ENCODE results near the gene DIDO1.
"Not testable (repeated sequence)": the region's sequence is repeated elsewhere in the genome, so short reads cannot be mapped to it uniquely, and the experiment has no call there.

Gene DIDO1

GRCh38 chr20:62962891-62963613, 36.7 kb upstream of the DIDO1 start:
- DNase-seq (ENCODE audit: low read depth in 2 of 2): no peak

- no peak for DNase-seq (ENCODE audit: low read depth in 2 of 2)
These were observed 36.0 kb upstream of the DIDO1 start for GRCh38 chr20:62962221-62962879.

GRCh38 chr20:62961799-62962198, 35.5 kb upstream of the DIDO1 start:
- no peak for DNase-seq (ENCODE audit: low read depth in 2 of 2)

GRCh38 chr20:62961310-62961783, 35.0 kb upstream of the DIDO1 start:
- DNase-seq (ENCODE audit: low read depth in 2 of 2): no peak

- not testable (repeated sequence) for DNase-seq (ENCODE audit: low read depth in 2 of 2)
These were observed 34.4 kb upstream of the DIDO1 start for GRCh38 chr20:62960446-62961309.

GRCh38 chr20:62959998-62960436, 33.7 kb upstream of the DIDO1 start:
- DNase-seq (ENCODE audit: low read depth in 2 of 2): no peak

- DNase-seq (ENCODE audit: low read depth in 2 of 2): no peak
These were observed 33.0 kb upstream of the DIDO1 start for GRCh38 chr20:62959101-62959971.

GRCh38 chr20:62958388-62959100, 32.2 kb upstream of the DIDO1 start:
- no peak for DNase-seq (ENCODE audit: low read depth in 2 of 2)

GRCh38 chr20:62957136-62958117, 31.1 kb upstream of the DIDO1 start:
- no peak for DNase-seq (ENCODE audit: low read depth in 2 of 2)

- DNase-seq (ENCODE audit: low read depth in 2 of 2): no peak
These were observed 30.3 kb upstream of the DIDO1 start for GRCh38 chr20:62956387-62957135.

- DNase-seq (ENCODE audit: low read depth in 2 of 2): no peak
These were observed 29.4 kb upstream of the DIDO1 start for GRCh38 chr20:62955519-62956386.

GRCh38 chr20:62953839-62954703, 27.8 kb upstream of the DIDO1 start:
- peak; percentile 34 to 41 for DNase-seq (ENCODE audit: low read depth in 2 of 2)

- no peak for DNase-seq (ENCODE audit: low read depth in 2 of 2)
These were observed 26.9 kb upstream of the DIDO1 start for GRCh38 chr20:62952968-62953838.

- DNase-seq (ENCODE audit: low read depth in 2 of 2): peak; percentile 9 to 26
These were observed 26.2 kb upstream of the DIDO1 start, which contains the start of gene SLC17A9 for GRCh38 chr20:62952373-62952967. TSS of gene SLC17A9 (plus strand) at chr20:62952709. CDS start at chr20:62952831, 122 bp downstream.

GRCh38 chr20:62951896-62952372, 25.6 kb upstream of the DIDO1 start:
- DNase-seq (ENCODE audit: low read depth in 2 of 2): no peak

All from stimulated activated CD8-positive, alpha-beta memory T cell treated with anti-CD3 and anti-CD28 coated beads, Interleukin-7, amount 100 ng/mL, for 1 hour (primary cell).